Neuron (in vitro differentiated cells): ENCODE data around the gene DUSP16.
"Not testable (repeated sequence)": the region's sequence is repeated elsewhere in the genome, so short reads cannot be mapped to it uniquely, and the experiment has no call there.

Experiments
- H2AFZ ChIP-seq: one replicate; pipeline ENCODE4 v1.6.1; 2013; ENCODE audit warnings: low read depth, mild to moderate bottlenecking, inconsistent platforms, low read length, moderate library complexity
- H3K27me3 ChIP-seq: one replicate; pipeline ENCODE4 v1.6.1; 2013; ENCODE audit warnings: low read length; ENCODE audit not compliant: insufficient read depth
- H3K36me3 ChIP-seq: one replicate; pipeline ENCODE4 v1.6.1; 2013; ENCODE audit warnings: low read length; ENCODE audit not compliant: insufficient read depth
- H3K4me1 ChIP-seq: one replicate; pipeline ENCODE4 v1.6.1; 2013; ENCODE audit warnings: low read length; ENCODE audit not compliant: insufficient read depth
- H3K4me3 ChIP-seq: 2 replicates; pipeline ENCODE4 v1.5.1; 2013; ENCODE audit warnings: mild to moderate bottlenecking, low read length, moderate library complexity
- H3K9me3 ChIP-seq: one replicate; pipeline ENCODE4 v1.6.1; 2013; ENCODE audit warnings: low read length

Gene DUSP16

GRCh38 chr12:12534166-12534866, 28.3 kb downstream of the DUSP16 start:
- peaks cover 3% of the 10 kb centered on the region for H3K4me1 ChIP-seq
- H3K9me3 ChIP-seq = no peaks in the 10 kb centered on the region
- peaks cover 10% of the 10 kb centered on the region for H3K36me3 ChIP-seq
- no peak overlapping the region for H3K4me3 ChIP-seq
- H2AFZ ChIP-seq = no peak overlapping the region
- no peaks in the 10 kb centered on the region for H3K27me3 ChIP-seq

GRCh38 chr12:12533238-12533829, 29.3 kb downstream of the DUSP16 start:
- Histone ChIP-seq H2AFZ (no peak overlapping the region), H3K4me1 (peaks cover 3% of the 10 kb centered on the region), H3K27me3 (no peaks in the 10 kb centered on the region), H3K4me3 (no peak overlapping the region), H3K9me3 (no peaks in the 10 kb centered on the region), H3K36me3 (peaks cover 10% of the 10 kb centered on the region)

- no peak overlapping the region for H2AFZ ChIP-seq
- peaks cover 9% of the 10 kb centered on the region for H3K4me1 ChIP-seq
- no peaks in the 10 kb centered on the region for H3K27me3 ChIP-seq
- H3K4me3 ChIP-seq = no peak overlapping the region
- H3K9me3 ChIP-seq = no peaks in the 10 kb centered on the region
- peaks cover 10% of the 10 kb centered on the region for H3K36me3 ChIP-seq
Observed at GRCh38 chr12:12531194-12531593, 31.5 kb downstream of the DUSP16 start.

- no peak overlapping the region for H2AFZ ChIP-seq
- no peak overlapping the region for H3K4me3 ChIP-seq
- peaks cover 9% of the 10 kb centered on the region for H3K4me1 ChIP-seq
Observed at GRCh38 chr12:12529783-12530421, 32.8 kb downstream of the DUSP16 start.

GRCh38 chr12:12528361-12529270, 34.0 kb downstream of the DUSP16 start:
- H3K4me1 ChIP-seq = peaks cover 13% of the 10 kb centered on the region
- no peaks in the 10 kb centered on the region for H3K9me3 ChIP-seq
- H3K4me3 ChIP-seq = no peak overlapping the region
- no peak overlapping the region for H2AFZ ChIP-seq
- H3K27me3 ChIP-seq = no peaks in the 10 kb centered on the region
- H3K36me3 ChIP-seq = peaks cover 10% of the 10 kb centered on the region

More at GRCh38 chr12:12529783-12530421, 32.8 kb downstream of the DUSP16 start:
- Histone ChIP-seq H3K36me3 (peaks cover 10% of the 10 kb centered on the region), H3K9me3 (no peaks in the 10 kb centered on the region), H3K27me3 (no peaks in the 10 kb centered on the region)

GRCh38 chr12:12527820-12528296, 34.8 kb downstream of the DUSP16 start:
- H3K4me3 ChIP-seq = no peak overlapping the region
- H3K4me1 ChIP-seq = peaks cover 16% of the 10 kb centered on the region
- peaks cover 10% of the 10 kb centered on the region for H3K36me3 ChIP-seq
- H3K27me3 ChIP-seq = no peaks in the 10 kb centered on the region
- H3K9me3 ChIP-seq = no peaks in the 10 kb centered on the region
- H2AFZ ChIP-seq = no peak overlapping the region

- Histone ChIP-seq H3K9me3 (no peaks in the 10 kb centered on the region), H3K4me1 (peaks cover 43% of the 10 kb centered on the region), H3K27me3 (no peaks in the 10 kb centered on the region), H3K4me3 (no peak overlapping the region), H3K36me3 (peaks cover 8% of the 10 kb centered on the region), H2AFZ (no peak overlapping the region)
Observed at GRCh38 chr12:12524128-12524527, 38.5 kb downstream of the DUSP16 start.

GRCh38 chr12:12523229-12523628, 39.4 kb downstream of the DUSP16 start:
- no peaks in the 10 kb centered on the region for H3K9me3 ChIP-seq
- H3K4me1 ChIP-seq = peaks cover 51% of the 10 kb centered on the region
- no peak overlapping the region for H3K4me3 ChIP-seq
- H3K36me3 ChIP-seq = peaks cover 15% of the 10 kb centered on the region
- H2AFZ ChIP-seq = no peak overlapping the region
- no peaks in the 10 kb centered on the region for H3K27me3 ChIP-seq

- H3K27me3 ChIP-seq, H3K9me3 ChIP-seq, H3K4me3 ChIP-seq, H2AFZ ChIP-seq: not testable (repeated sequence)
- H3K36me3 ChIP-seq = peaks cover 21% of the 10 kb centered on the region
- H3K4me1 ChIP-seq = peaks cover 56% of the 10 kb centered on the region
Observed at GRCh38 chr12:12522657-12523056, 40.0 kb downstream of the DUSP16 start.

- H3K4me3 ChIP-seq = peak overlapping the region; percentile 13
- no peaks in the 10 kb centered on the region for H3K9me3 ChIP-seq
- H2AFZ ChIP-seq = no peak overlapping the region
- H3K27me3 ChIP-seq = no peaks in the 10 kb centered on the region
- peaks cover 61% of the 10 kb centered on the region for H3K4me1 ChIP-seq
- peaks cover 29% of the 10 kb centered on the region for H3K36me3 ChIP-seq
Observed at GRCh38 chr12:12521888-12522287, 40.8 kb downstream of the DUSP16 start.

GRCh38 chr12:12521044-12521485, 41.6 kb downstream of the DUSP16 start:
- Histone ChIP-seq H3K27me3 (no peaks in the 10 kb centered on the region), H3K9me3 (no peaks in the 10 kb centered on the region), H2AFZ (no peak overlapping the region), H3K4me3 (peak overlapping the region; percentile 72), H3K36me3 (peaks cover 37% of the 10 kb centered on the region), H3K4me1 (peaks cover 57% of the 10 kb centered on the region)

- peaks cover 40% of the 10 kb centered on the region for H3K36me3 ChIP-seq
- no peaks in the 10 kb centered on the region for H3K27me3 ChIP-seq
- no peaks in the 10 kb centered on the region for H3K9me3 ChIP-seq
- H2AFZ ChIP-seq = no peak overlapping the region
- peaks cover 57% of the 10 kb centered on the region for H3K4me1 ChIP-seq
- peak overlapping the region; percentile 72 for H3K4me3 ChIP-seq
Observed at GRCh38 chr12:12520273-12520672, 42.4 kb downstream of the DUSP16 start.
